IMR-90 (cell line): Measurements from ENCODE around the gene GRM6. TPM values are rescaled to one million over a fixed set of nuclear protein-coding genes. Genes with fewer than 3 reads are reported as not detected.

ENCODE experiments used
- ATAC-seq: fragments of 200-7000 bp; cut with Tn5 transposase; 2 replicates; pipeline ENCODE4 v1.9.1; 2020; ENCODE audit warnings: low read depth, mild to moderate bottlenecking, moderate library complexity
- BruUV-seq: library from RNA; stranded (reverse); fragments of 400-500 nt; replicated peaks from 2 replicates; lab custom pipeline; 2021; lab: Mats Ljungman, UMichigan
- CTCF ChIA-PET: fragments of 300-600 bp; formaldehyde crosslinking; extraction: SDS; loops from one replicate; lab custom pipeline; 2021; ENCODE audit warnings: antibody characterized with exemption; lab: Yijun Ruan, JAX
- POLR2A ChIA-PET: fragments of 300-600 bp; sonication (Branson Sonifier 250); formaldehyde crosslinking; loops from one replicate; lab custom pipeline; 2022; ENCODE audit warnings: antibody characterized with exemption; ENCODE audit not compliant: unreplicated experiment; lab: Charles Lee
- DNase-seq: peaks from one replicate; pipeline ENCODE4 v3.0.0; 2013
- H2AFZ ChIP-seq: replicated peaks from 2 replicates; pipeline ENCODE3; 2013; ENCODE audit warnings: low read length, mild to moderate bottlenecking; ENCODE audit not compliant: poor library complexity
- H2AK5ac ChIP-seq: 2 replicates; pipeline ENCODE4 v1.6.1; 2013; ENCODE audit warnings: low read depth, low read length, inconsistent platforms
- H2AK9ac ChIP-seq: replicated peaks from 2 replicates; pipeline ENCODE3; 2013; ENCODE audit warnings: mild to moderate bottlenecking, low read depth, low read length, moderate library complexity; ENCODE audit not compliant: poor library complexity
- H2BK120ac ChIP-seq: 2 replicates; pipeline ENCODE4 v1.6.1; 2013; ENCODE audit warnings: low read depth, low read length, inconsistent platforms
- H2BK15ac ChIP-seq: 3 replicates; pipeline ENCODE4 v1.6.1; 2013; ENCODE audit warnings: low read depth, low read length, inconsistent platforms
- H2BK20ac ChIP-seq: 2 replicates; pipeline ENCODE4 v1.6.1; 2013; ENCODE audit warnings: low read depth, mild to moderate bottlenecking, inconsistent platforms, low read length, moderate library complexity
- H2BK5ac ChIP-seq: 2 replicates; pipeline ENCODE4 v1.6.1; 2013; ENCODE audit warnings: mild to moderate bottlenecking, low read depth, low read length, inconsistent platforms; ENCODE audit not compliant: poor library complexity, severe bottlenecking
- H3K14ac ChIP-seq: replicated peaks from 2 replicates; pipeline ENCODE4 v1.6.1; 2013; ENCODE audit warnings: low read depth, low read length, inconsistent platforms
- H3K18ac ChIP-seq: 2 replicates; pipeline ENCODE4 v1.6.1; 2013; ENCODE audit warnings: low read depth, low read length, control low read depth
- H3K23ac ChIP-seq: 2 replicates; pipeline ENCODE4 v1.6.1; 2013; ENCODE audit warnings: low read depth, low read length, inconsistent platforms
- H3K27ac ChIP-seq: 2 replicates; pipeline ENCODE4 v1.5.1; 2013; ENCODE audit warnings: mild to moderate bottlenecking, control low read depth, low read length; ENCODE audit not compliant: insufficient read depth
- H3K27me3 ChIP-seq: 2 replicates; pipeline ENCODE4 v1.6.1; 2013; ENCODE audit warnings: low read length; ENCODE audit not compliant: control insufficient read depth, insufficient read depth
- H3K36me3 ChIP-seq: 2 replicates; pipeline ENCODE4 v1.6.1; 2013; ENCODE audit warnings: low read length, mixed read lengths; ENCODE audit not compliant: control insufficient read depth, insufficient read depth
- H3K4ac ChIP-seq: 2 replicates; pipeline ENCODE4 v1.6.1; 2013; ENCODE audit warnings: low read depth, low read length, inconsistent platforms
- H3K4me1 ChIP-seq: 2 replicates; pipeline ENCODE4 v1.6.1; 2013; ENCODE audit warnings: low read length, mixed read lengths; ENCODE audit not compliant: control insufficient read depth, insufficient read depth
- H3K4me2 ChIP-seq: 2 replicates; pipeline ENCODE4 v1.6.1; 2013; ENCODE audit warnings: low read depth, mild to moderate bottlenecking, control low read depth, low read length, moderate library complexity
- H3K4me3 ChIP-seq: 2 replicates; pipeline ENCODE4 v1.5.1; 2013; ENCODE audit warnings: low read depth, mild to moderate bottlenecking, control low read depth, low read length, moderate library complexity; ENCODE audit not compliant: insufficient read depth
- H3K56ac ChIP-seq: 2 replicates; pipeline ENCODE4 v1.6.1; 2013; ENCODE audit warnings: low read length, inconsistent platforms; ENCODE audit not compliant: insufficient read depth; ENCODE audit errors: extremely low read depth
- H3K79me1 ChIP-seq, 2 experiments: 2 replicates each; pipeline ENCODE4 v1.6.1; 2013; ENCODE audit warnings: low read length in 2 of 2, inconsistent platforms in 1 of 2, low read depth in 1 of 2
- H3K9ac ChIP-seq: 2 replicates; pipeline ENCODE4 v1.6.1; 2013; ENCODE audit warnings: low read depth, low read length, control low read depth
- H3K9me1 ChIP-seq: 2 replicates; pipeline ENCODE4 v1.6.1; 2013; ENCODE audit warnings: low read length, inconsistent platforms; ENCODE audit not compliant: insufficient read depth
- H3K9me3 ChIP-seq: 2 replicates; pipeline ENCODE4 v1.6.1; 2013; ENCODE audit warnings: low read length; ENCODE audit not compliant: control insufficient read depth, insufficient read depth
- H4K20me1 ChIP-seq: 2 replicates; pipeline ENCODE4 v1.6.1; 2013; ENCODE audit warnings: low read length, inconsistent platforms; ENCODE audit not compliant: insufficient read depth
- H4K5ac ChIP-seq: 2 replicates; pipeline ENCODE4 v1.6.1; 2013; ENCODE audit warnings: mild to moderate bottlenecking, low read depth, low read length, control low read depth
- H4K8ac ChIP-seq, 2 experiments: 2 replicates each; pipeline ENCODE4 v1.6.1; 2013; ENCODE audit warnings: low read depth in 2 of 2, low read length in 2 of 2, control low read depth in 1 of 2, inconsistent platforms in 1 of 2
- H4K91ac ChIP-seq: 2 replicates; pipeline ENCODE4 v1.6.1; 2013; ENCODE audit warnings: low read depth, low read length, inconsistent platforms; ENCODE audit not compliant: insufficient read depth
- BHLHE40 ChIP-seq: fragments of 150-350 bp; IDR thresholded peaks from 2 replicates; pipeline ENCODE4 v1.6.1; 2016; ENCODE audit warnings: mild to moderate bottlenecking, low read depth, low read length
- CEBPB ChIP-seq: IDR thresholded peaks from 2 replicates; pipeline ENCODE4 v1.6.1; 2012; ENCODE audit warnings: low read depth, low read length, improper control_type of control experiment
- CHD1 ChIP-seq: IDR thresholded peaks from 2 replicates; pipeline ENCODE4 v1.6.1; 2012; ENCODE audit warnings: low read depth, low read length, improper control_type of control experiment
- ELK1 ChIP-seq: fragments of 150-350 bp; IDR thresholded peaks from 2 replicates; pipeline ENCODE4 v1.6.1; 2016; ENCODE audit warnings: low read depth, mild to moderate bottlenecking, low read length, moderate library complexity, borderline replicate concordance
- FOS ChIP-seq: fragments of 150-350 bp; IDR thresholded peaks from 2 replicates; pipeline ENCODE4 v1.6.1; 2016; ENCODE audit warnings: low read depth, low read length
- MAFK ChIP-seq: IDR thresholded peaks from 2 replicates; pipeline ENCODE4 v1.6.1; 2012; ENCODE audit warnings: low read depth, low read length, improper control_type of control experiment
- MAZ ChIP-seq: IDR thresholded peaks from 2 replicates; pipeline ENCODE4 v1.6.1; 2012; ENCODE audit warnings: low read depth, mild to moderate bottlenecking, low read length, improper control_type of control experiment, moderate library complexity, borderline replicate concordance
- MXI1 ChIP-seq: IDR thresholded peaks from 2 replicates; pipeline ENCODE4 v1.6.1; 2012; ENCODE audit warnings: low read depth, mild to moderate bottlenecking, low read length, moderate library complexity, borderline replicate concordance
- NFE2L2 ChIP-seq: fragments of 150-350 bp; IDR thresholded peaks from 2 replicates; pipeline ENCODE4 v1.6.1; 2016; ENCODE audit warnings: low read depth, mild to moderate bottlenecking, low read length
- POLR2A ChIP-seq: IDR thresholded peaks from 2 replicates; pipeline ENCODE4 v1.6.1; 2012; ENCODE audit warnings: mild to moderate bottlenecking, low read depth, low read length
- RAD21 ChIP-seq: IDR thresholded peaks from 2 replicates; pipeline ENCODE4 v1.6.1; 2012; ENCODE audit warnings: low read length, improper control_type of control experiment
- RCOR1 ChIP-seq: IDR thresholded peaks from 2 replicates; pipeline ENCODE4 v1.6.1; 2012; ENCODE audit warnings: mild to moderate bottlenecking, low read length, improper control_type of control experiment; ENCODE audit not compliant: insufficient replicate concordance
- RFX5 ChIP-seq: IDR thresholded peaks from 2 replicates; pipeline ENCODE4 v1.8.0; 2012; ENCODE audit warnings: low read depth, mild to moderate bottlenecking, low read length, moderate library complexity
- SMC3 ChIP-seq: fragments of 150-350 bp; IDR thresholded peaks from 2 replicates; pipeline ENCODE4 v1.6.1; 2016; ENCODE audit warnings: low read depth, mild to moderate bottlenecking, antibody characterized with exemption, low read length, moderate library complexity
- USF2 ChIP-seq: fragments of 150-350 bp; IDR thresholded peaks from 2 replicates; pipeline ENCODE4 v1.6.1; 2017; ENCODE audit warnings: mild to moderate bottlenecking, antibody characterized with exemption, low read length, low read depth
- WGBS, 2 experiments: methylation state at CpG; one replicate each; pipeline versions ENCODE4 v1.1.5 to v1.1.7; 2013; ENCODE audit warnings: missing lambda C conversion rate in 2 of 2; ENCODE audit not compliant: insufficient read length in 1 of 2; ENCODE audit errors: extremely low coverage in 2 of 2; 5-methylcytosine and 5-hydroxymethylcytosine counted together
- dilution Hi-C: fragments of 300-500 bp; cut with HindIII; formaldehyde crosslinking; loops from one replicate; pipeline ENCODE4 v1.14.3; 2018; ENCODE audit warnings: low sequenced_read_pairs; ENCODE audit not compliant: unreplicated experiment
- in situ Hi-C: fragments of 300-500 bp; cut with MboI; formaldehyde crosslinking; loops from 3 replicates; pipeline ENCODE4 v1.14.3; 2019; ENCODE audit warnings: low sequenced_read_pairs, inconsistent platforms, mixed read lengths
- intact Hi-C: fragments of 100-400 bp; cut with micrococcal nuclease; formaldehyde crosslinking; loops from 2 replicates; pipeline ENCODE4 v1.10.0; 2022
- polyA plus RNA-seq, 3 experiments: library from polyadenylated mRNA; depleted of rRNA; stranded (reverse); fragments of >200 nt; gene quantifications; 2 replicates each; pipeline ENCODE4 v1.2.3, GENCODE V29; 2012; ENCODE audit warnings: low replicate concordance in 1 of 3
- total RNA-seq: library from RNA; depleted of rRNA; stranded (reverse); fragments of >200 nt; gene quantifications from 2 replicates; pipeline ENCODE4 v1.2.3, GENCODE V29; 2012
- TF ChIP-seq, protein P1 (sequence below): conservative IDR thresholded peaks from 2 replicates; pipeline ENCODE4 v1.5.1; 2012; ENCODE audit warnings: mild to moderate bottlenecking, low read depth, low read length, improper control_type of control experiment

GRM6 gene
- total and polyA plus RNA-seq, 2 of the 4 experiments (the other 2 are of a cell fraction) = not detected

- Histone ChIP-seq H3K4me2 (no peak overlapping the region), H3K4me1 (no peaks in the 10 kb centered on the region), H3K4me3 (no peak overlapping the region), H3K9me3 (peaks cover 58% of the 10 kb centered on the region), H4K20me1 (no peaks in the 10 kb centered on the region), H3K9me1 (no peaks in the 10 kb centered on the region), H2BK15ac (no peak overlapping the region), H2AFZ (no peak overlapping the region), H3K27ac (no peak overlapping the region), H3K79me1 (no peaks in the 10 kb centered on the region), H2AK5ac (no peak overlapping the region), H2BK5ac (no peak overlapping the region), H3K18ac (no peak overlapping the region), H3K56ac (no peak overlapping the region), H3K23ac (no peak overlapping the region), H3K36me3 (no peaks in the 10 kb centered on the region), H2BK20ac (no peak overlapping the region), H3K27me3 (peaks cover 2% of the 10 kb centered on the region; the same call in 1 of the 2 replicates), H2AK9ac (no peak overlapping the region), H3K4ac (no peak overlapping the region), H3K14ac (no peak overlapping the region), H3K9ac (no peak overlapping the region), H4K5ac (no peak overlapping the region), H4K91ac (no peak overlapping the region), H2BK120ac (no peak overlapping the region), H4K8ac (no peak overlapping the region)
- no peak for TF ChIP-seq BHLHE40
- no peak for TF ChIP-seq RFX5
- TF ChIP-seq MAFK = no peak
- TF ChIP-seq MAZ = no peak
- TF ChIP-seq POLR2A = no peak
- no peak for TF ChIP-seq RAD21
- no peak for TF ChIP-seq ELK1
- no peak for TF ChIP-seq RCOR1
- TF ChIP-seq, protein P1, sequence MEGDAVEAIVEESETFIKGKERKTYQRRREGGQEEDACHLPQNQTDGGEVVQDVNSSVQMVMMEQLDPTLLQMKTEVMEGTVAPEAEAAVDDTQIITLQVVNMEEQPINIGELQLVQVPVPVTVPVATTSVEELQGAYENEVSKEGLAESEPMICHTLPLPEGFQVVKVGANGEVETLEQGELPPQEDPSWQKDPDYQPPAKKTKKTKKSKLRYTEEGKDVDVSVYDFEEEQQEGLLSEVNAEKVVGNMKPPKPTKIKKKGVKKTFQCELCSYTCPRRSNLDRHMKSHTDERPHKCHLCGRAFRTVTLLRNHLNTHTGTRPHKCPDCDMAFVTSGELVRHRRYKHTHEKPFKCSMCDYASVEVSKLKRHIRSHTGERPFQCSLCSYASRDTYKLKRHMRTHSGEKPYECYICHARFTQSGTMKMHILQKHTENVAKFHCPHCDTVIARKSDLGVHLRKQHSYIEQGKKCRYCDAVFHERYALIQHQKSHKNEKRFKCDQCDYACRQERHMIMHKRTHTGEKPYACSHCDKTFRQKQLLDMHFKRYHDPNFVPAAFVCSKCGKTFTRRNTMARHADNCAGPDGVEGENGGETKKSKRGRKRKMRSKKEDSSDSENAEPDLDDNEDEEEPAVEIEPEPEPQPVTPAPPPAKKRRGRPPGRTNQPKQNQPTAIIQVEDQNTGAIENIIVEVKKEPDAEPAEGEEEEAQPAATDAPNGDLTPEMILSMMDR = no peak
- no peak for TF ChIP-seq CHD1
- TF ChIP-seq MXI1 = no peak
- no peak for TF ChIP-seq NFE2L2
- TF ChIP-seq FOS = no peak
- no peak for TF ChIP-seq USF2
- no peak for TF ChIP-seq CEBPB
- no peak for TF ChIP-seq SMC3
- dilution Hi-C loops (no loop called here), intact Hi-C loops (no loop called here), in situ Hi-C loops (no loop called here)
- ATAC-seq (no peak), DNase-seq (no peak)
- no TSS peak for BruUV-seq
- POLR2A ChIA-PET = no interaction called here
- WGBS, 2 experiments = 12% methylated on average over 29 of the region's 53 CpGs; no CpG with 5 or more reads in 1 of the 2 experiments
- CTCF ChIA-PET = no interaction called here
Measured at GRCh38 chr5:178993955-178994579, 1.1 kb downstream of the GRM6 start.
